Dedifferentiated amniotic fluid mesenchymal stem cell (primary cell): Measurements from ENCODE around the gene ARHGEF12.
A peak's percentile ranks its signal among the peaks of the same experiment; 100 is the strongest.

Experiments
- DNase-seq: peaks from one replicate; pipeline ENCODE4 v3.0.0-alpha.2; 2016; ENCODE audit errors: extremely low spot score

The ARHGEF12 gene

DNA sequence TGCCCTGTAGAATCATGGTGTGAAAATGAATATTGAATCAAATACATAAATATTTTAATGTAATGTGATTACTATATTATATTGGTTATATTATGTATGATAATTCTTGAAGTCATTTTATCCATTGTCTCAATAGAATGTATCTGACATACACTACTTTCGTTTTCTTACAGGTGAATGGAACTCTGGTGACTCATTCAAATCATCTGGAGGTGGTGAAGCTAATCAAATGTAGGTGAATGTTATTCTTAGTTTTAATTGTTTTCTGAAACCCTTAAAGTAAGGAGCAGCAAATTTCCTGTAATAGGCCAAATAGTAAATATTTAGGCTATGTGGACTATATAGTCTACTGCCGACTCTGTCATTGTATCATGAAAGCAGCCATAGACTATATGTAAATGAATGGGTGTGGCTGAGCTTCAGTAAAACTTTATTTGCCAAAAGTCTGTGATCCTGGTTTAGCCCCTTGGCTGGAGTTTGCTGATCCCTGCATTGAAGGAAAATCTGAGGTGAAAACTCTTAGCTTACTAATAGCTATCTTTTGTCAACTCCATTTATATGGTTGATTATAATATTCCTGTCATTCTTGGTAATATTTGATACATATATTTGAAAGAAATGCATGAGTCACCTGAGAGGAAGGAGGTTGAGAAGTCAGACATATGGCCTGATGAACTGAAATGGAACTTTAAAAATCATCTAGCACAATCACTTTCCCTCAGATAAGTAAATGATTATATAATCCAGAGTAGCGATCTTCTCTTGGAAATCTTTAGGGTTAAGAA, 88.2 kb downstream of the ARHGEF12 start:
- no peak for DNase-seq

DNA sequence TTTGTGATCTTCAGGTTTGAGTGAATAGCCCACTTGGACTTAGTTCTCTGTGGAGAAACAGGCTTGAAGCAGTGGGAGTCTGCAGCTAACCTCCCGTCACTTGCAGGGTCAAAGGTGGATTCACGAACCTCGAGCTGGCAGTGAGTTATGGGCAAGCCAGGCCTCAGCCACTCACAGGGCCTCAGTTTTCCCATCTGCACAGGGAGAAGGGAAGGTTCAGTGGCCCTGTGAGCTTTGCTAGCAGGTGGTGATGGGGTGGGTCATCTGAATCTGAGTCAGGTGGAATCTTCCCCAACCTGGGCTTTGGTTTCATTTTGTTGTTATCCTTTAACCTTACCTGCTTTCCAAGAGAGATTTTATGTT, 88.7 kb downstream of the ARHGEF12 start:
- no peak for DNase-seq

DNA sequence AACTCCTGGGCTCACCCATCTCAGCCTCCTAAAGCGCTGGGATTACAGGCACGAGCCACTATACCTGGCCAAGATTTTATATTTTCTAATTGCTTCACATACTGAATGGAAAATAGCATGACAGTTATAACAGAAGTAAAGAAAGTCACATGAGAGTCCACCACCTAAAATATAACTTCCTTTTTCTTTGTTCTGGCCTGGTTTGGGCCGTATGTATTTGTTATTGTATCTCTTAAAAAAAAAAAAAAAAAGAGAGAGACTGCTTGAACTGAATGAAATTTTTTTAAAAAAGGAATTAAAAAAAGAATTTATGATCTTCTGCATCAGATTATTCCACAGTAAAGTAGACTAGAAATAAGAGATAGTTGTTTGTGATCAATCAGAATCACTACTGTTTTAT, 89.3 kb downstream of the ARHGEF12 start:
- no peak for DNase-seq

DNA sequence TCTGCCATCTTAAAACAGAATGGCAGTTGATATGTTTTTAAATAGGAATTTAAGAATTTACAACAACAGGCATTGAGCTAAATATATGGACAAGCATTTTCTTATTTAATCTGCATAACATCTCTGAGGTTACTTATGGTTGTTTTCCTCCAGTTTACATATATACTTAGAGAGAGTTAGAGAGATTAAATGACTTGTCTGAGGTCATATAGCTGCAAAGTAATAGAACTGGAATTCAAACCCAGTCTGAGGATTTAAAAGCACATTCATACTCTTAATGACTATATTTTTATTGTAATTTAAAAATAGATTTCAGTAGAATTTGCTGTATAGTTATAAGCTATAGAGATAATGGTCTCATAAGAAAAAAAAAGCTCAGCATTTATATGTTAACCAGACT, 93.9 kb downstream of the ARHGEF12 start:
- DNase-seq: no peak

DNA sequence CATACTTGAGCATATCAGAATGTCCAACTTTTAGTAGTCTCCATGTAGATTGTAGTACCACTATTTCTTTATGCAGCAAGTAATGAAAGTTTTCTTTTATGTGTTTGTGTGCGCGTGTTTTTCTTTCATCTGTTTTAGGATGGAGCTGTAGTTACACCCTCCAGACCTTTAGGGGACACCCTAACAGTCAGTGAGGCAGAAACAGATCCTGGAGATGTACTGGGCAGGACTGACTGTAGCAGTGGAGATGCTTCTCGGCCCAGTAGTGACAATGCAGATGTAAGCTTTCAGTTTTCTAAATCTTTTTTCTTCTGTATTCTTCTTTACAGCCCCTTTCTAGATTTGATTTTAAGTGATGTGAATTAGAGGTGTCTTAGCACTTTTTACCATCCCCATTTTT, 95.4 kb downstream of the ARHGEF12 start:
- peak; percentile 52 for DNase-seq

DNA sequence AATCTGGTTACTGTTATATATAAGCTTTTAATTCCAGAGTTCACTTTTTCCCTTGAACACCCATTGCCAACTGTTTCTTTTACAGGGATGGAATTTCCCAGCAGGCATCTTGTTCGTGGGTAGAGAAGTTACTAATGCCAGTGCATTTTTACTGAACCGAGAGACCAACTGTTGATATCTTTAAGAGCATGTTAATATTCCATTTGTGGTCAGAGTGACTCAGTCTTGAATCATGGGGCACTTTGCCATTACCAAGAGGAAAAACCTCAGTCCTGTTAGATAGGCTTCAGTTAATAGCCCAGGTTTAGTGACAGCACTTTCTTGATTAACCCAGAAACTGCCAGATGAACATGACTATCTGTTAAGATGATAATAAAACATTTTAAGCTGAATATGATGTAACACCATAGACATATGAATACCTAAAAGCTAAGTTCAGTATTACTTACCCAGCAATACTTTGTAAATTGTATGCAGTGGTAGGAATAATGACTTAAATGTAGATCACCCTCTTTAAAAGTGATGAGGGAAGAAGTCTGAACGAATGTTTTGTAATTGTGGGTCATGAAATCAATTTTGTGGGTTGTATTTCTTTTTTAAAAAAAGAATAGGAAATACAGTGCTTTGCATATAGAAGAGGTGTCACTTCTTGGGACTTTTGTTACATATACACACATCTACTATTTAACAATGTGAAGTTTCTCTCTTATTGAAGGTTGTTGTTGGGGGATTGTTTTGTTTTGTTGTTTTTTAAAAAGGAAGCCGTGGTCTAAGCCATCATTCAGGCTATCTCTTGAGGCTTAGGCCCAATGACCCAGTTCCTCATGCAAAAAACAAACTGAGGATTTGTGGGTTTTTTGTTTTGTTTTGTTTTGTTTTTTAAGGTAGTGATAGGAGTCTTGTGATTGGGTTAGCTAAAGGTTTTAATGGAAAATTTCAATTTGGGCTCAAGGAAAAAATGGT, 96.1 kb downstream of the ARHGEF12 start:
- DNase-seq: peak; percentile 99

DNA sequence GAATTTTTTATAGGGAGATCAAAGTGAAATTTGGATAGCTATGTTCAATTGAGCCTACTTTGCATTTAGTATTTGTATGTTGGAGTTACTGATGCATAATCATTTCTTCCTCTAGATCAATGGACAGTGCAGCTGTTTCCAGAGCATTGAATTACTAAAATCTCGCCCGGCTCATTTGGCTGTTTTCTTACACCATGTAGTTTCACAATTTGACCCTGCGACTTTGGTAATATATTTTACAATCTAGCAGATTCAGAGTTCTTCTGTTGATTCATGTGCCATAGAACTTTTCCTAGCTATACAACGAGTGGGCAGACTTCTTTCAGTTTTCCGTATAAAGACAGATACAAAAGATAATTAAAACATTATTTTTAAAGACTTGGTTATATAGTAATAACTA, 105.4 kb downstream of the ARHGEF12 start:
- no peak for DNase-seq

DNA sequence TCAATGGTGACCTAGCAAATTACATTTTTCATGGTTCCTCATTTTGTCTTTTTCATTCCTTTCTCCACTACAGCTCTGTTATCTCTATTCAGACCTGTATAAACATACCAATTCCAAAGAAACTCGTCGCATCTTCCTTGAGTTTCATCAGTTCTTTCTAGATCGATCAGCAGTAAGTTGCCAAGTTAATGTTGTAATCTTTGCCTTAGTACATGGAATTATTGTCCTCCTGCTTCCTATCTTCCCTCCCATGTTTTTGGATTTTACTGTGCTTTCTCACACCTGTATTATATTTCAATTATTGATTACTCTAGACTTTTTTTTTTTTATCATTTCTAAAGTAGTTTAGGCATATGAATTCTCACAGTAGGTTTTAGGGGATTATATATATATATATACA, 105.8 kb downstream of the ARHGEF12 start:
- DNase-seq: no peak

DNA sequence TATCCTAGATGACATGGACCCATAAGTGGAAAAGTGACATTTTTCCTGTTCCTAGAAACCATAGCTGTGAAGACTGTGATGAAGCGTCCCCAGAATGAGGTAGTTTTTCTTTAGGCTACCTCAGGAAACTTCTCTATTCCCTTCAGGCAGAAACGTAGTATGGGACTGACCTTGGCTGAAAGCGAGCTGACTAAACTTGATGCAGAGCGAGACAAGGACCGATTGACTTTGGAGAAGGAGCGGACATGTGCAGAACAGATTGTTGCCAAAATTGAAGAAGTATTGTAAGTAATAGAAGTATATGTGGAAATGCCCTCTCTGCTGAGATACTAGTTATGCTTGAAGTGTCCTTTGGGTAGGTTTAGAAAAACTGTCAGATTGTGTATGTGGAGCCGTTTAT, 110.6 kb downstream of the ARHGEF12 start:
- no peak for DNase-seq

DNA sequence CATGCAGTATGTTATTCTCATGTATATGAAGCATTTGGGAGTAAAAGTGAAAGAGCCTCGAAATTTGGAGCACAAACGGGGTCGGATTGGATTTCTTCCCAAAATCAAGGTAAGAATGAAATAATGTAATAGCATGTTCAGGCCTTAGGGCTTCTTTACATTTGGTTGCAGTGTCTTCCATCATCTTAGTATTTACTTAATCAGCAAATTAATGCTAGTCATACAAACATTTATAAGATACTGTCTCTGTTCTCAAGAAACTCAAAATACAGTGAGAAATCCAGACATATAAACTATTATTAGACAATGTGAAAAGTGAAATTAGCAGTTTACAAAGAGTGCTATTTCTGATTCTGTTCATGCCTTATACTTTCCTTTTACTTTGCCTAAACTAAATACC, 112.0 kb downstream of the ARHGEF12 start:
- DNase-seq: no peak

DNA sequence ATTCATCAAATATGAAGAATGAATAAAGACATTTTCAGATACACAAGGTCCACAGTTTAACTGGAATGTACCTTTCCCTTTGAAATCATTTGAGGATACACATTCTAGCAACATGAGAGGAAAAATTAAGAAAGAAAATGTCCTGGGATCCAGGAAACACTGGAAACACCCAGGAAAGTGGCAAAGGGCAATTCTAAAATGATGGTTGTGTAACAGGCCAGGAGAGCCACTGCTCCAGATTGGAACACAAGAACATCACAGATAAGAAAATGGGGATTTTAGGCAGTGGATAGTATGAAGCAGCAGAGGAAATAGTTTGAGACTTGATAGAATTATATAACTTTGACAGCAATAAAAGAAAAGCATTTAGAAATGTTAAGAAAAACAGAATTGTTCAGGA, 119.3 kb downstream of the ARHGEF12 start:
- DNase-seq: no peak

DNA sequence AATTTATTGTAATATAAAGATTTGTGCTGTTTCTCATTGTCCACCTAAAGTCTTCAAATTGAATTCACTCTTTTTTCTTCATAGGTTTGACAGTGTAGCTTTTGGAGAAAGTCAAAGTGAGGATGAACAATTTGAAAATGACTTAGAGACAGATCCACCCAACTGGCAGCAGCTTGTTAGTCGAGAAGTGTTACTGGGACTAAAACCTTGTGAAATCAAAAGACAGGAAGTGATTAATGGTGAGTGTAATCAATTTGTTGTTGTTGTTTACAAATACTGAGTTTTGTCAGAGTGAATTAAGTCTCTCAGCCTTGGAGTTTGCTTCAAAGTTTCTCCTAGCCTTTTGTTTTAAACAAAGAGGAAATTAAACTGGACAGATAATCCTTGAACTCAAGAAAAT, 121.8 kb downstream of the ARHGEF12 start:
- no peak for DNase-seq

DNA sequence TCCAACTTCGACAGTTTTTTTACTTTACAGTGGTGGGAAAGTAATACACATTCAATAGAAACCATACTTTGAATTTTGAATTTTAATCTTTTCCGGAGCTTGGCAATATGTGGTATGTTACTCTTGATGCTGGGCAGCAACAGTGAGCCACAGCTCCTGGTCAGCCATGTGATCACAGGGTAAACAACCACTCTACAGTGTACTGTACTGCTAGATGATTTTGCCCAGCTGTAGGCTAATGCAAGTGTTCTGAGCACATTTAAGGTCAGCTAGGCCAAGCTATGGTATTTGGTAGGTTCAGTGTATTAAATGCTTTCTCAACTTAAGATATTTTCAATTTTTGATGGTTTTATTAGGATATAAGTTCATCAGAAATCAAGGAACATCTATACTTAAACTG, 126.6 kb downstream of the ARHGEF12 start:
- no peak for DNase-seq

DNA sequence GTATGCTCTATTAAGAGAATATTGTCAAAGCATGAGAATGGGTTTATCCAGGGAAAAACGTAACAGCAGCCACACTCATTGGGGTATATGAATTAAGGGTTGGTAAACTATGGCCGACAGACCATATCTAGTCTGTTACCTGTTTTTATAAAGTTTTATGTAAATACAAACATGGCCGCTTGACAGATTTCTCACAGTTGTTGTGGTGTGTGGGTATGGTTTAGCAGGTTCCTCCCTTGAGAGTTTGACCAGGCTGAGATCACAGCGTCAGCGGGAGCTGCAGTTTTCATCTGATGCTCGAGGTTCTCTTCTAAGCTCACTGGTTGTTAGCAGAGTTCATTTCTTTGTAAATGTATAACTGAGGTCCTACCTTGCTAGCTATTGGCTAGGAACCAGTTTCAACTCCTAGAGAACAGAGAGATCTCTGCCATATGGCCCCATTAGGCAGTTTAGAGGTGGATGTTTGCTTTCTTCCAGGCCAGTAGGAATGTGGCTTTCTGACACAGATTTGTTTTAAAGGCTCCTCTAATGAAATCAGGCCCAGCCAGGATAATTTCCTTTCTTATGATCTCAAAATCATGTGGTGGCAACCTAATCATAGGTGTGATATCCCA, 129.8 kb downstream of the ARHGEF12 start:
- no peak for DNase-seq

DNA sequence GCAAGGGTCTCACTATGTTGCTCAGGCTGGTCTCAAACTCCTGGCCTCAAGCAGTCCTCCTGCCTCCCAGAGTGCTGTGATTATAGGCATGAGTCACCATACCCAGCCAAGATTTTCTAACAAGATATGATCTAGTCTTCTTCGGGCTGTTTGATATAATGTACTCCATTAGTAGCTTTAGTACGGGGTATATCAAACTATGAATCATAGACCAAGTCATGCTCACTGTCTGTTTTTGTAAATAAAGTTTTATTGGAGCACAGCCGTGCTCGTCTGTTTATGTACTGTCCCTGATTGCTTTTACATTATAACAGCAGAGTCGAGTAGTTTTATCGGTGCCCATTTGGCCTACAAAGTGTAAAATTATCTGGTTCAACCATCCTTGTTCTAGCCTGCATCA, 131.4 kb downstream of the ARHGEF12 start:
- no peak for DNase-seq

DNA sequence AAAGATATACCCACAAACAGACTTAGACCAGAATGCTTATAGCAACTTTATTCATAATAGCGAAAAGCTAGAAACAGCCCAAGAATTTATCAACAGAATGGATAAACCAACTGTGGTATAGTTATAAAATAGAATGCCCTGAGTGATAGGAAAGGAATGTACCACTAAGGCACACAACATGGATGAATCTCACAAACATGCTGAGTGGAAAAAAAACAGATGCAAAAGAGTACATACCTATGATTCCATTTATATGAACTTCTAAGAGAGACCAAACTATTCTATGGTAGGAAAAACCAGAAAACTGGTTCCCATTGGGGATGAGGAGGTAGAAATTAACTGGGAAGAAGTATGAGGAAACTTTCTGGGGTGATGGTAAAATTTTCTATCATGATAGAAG, 134.9 kb downstream of the ARHGEF12 start:
- DNase-seq: peak; percentile 64

DNA sequence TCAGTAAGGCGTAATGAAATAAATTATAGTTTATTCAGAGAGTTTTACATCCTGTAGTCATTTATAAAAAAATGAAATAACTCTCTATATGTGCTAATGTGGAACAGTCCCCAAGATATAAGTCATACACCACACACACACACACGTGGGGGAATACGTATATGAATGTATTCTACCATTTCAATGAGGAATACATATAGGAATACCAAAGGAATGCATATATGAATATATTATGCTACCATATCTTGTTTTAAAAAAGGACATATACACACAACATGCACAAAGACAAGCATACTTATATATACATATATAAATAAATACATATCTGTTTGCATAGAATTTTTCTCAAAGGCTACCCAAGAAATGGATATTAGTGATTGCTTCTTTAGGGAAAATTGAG, 135.8 kb downstream of the ARHGEF12 start:
- no peak for DNase-seq

DNA sequence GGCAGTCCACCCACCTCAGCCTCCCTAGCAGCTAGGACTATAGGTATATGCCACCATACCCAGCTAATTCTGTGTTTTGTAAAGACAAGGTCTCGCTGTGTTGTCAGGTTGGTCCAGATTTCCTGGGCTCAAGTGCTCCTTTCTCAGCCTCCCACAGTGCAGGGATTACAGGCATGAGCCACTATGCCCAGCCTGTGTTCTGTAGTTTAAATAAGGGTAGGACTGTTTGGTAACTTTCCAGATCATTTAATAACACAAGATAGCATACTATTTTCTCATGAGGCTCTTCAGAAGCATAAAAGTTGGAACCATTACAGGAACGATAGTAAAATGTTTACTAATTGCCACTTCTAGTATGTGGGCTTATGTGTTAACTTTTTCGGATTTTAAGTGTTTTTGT, 137.3 kb downstream of the ARHGEF12 start:
- no peak for DNase-seq

DNA sequence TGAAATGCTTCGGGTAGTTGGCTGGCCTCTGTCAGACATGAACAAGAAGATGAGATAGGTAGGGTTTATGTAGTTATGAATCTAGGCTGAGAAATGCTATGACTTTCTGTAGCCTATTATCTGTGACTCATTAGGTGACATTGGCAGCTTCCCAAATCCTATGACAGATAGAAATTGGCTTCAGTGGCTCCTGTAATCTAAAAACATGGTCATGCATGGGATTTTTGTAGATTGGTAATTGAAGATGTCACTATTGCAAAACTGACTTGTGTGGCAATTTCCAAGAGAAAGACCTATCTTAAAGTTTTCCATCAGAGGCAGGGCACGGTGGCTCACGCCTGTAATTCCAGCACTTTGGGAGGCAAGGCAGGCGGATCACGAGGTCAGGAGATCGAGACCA, 145.9 kb downstream of the ARHGEF12 start:
- no peak for DNase-seq

DNA sequence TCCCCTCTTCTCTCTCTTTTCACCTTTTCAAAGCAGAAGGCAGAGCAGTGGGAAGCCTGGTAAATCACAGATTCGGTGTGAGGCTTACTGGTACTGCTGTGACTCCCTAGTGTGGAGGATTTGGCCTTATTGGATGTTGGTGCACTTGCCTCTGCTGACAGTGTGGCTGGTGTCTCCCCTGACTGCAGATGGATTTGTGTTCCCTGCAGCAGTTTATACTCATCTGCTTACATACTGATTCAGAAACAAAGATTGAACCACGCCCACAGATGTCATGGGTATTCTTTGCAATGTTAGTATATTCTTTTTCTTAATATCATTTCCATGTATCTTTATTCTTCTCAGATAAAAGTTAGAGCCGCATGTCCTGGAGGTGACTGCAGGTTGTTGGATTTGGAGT, 148.5 kb downstream of the ARHGEF12 start:
- no peak for DNase-seq

DNA sequence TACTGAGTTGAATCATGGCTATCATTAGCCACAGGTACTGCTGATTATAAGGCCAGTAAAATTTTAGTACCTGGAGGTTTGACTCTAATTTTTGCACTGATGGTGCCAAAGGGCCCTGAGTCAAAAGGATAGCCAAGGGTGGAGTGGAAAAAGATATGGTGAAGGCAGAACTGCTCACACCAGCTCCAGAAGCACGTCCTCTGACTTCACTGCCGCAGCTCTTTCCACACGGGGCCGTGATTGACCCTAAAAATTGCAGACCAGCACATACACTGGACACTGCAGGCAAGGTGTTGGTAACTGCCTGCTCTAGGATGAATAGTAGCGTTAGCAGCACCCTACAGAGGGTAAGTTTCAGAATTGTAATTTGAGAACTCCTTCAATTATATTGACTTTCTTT, 149.9 kb downstream of the ARHGEF12 start:
- no peak for DNase-seq

DNA sequence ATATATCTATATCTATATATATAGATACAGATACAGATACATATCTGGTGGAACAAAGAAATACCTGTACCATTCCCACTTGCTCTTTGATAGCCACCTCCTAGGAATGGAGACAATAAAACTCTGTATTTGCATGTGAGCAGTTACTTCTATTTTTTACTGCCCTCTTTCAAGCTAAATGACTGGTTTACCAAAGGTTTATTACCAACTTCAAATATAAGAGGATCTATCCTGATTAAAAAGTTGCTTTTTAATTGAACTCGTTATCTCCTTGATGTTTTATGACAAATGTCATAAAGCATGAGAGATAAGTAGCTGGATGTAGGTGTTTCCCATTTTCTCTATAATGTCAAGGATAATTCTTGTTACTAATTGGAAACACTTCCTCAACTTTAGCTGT, 153.6 kb downstream of the ARHGEF12 start:
- no peak for DNase-seq

DNA sequence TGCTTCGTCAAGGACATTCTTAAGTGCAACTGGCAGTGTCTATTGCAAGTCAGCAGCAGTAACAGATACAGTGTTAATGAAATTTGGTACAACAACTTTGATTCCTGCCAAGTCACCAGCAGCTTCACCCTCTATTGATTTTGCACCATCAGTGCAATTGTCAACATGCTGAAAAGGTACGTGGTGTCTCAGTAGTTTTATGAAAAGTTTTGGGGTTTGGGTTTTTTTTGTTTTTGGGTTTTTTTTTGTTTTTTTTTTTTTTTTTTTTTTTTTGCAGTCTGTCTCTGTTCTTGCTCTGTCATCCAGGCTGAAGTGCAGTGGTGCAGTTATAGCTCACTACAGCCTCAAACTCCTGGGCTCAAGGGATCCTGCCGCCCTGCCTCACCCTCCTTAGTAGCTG, 156.3 kb downstream of the ARHGEF12 start:
- DNase-seq: no peak
